VCaP (cell line): ENCODE data around the gene ARNT2.

Experiments
- H3K27ac ChIP-seq: fragments of 450-650 bp; 2 replicates; pipeline ENCODE4 v1.5.1; 2017
- CTCF ChIP-seq: fragments of 450-650 bp; conservative IDR thresholded peaks from 2 replicates; pipeline ENCODE4 v1.5.1; 2017; ENCODE audit warnings: mild to moderate bottlenecking, moderate library complexity

Gene ARNT2

DNA sequence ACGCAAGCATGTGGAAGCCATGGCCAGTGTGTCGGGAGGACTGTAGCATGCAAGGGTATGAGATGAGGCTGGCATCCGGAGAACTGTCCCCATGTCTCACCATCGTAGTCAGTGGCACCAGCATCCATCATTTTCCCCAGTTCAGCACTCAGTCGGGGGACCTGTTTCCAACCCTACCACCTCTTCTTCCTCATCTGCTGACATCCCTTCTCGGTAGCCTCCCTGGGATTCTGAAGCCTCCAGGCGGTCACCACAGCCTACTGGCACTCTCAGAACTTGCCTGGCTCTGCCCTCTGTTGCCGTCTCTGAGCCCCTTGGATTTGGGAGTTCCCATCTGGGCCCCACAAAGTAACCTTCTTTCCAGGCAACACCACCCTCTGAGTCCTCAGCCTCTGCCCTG, 159.9 kb downstream of the ARNT2 start:
- no peak overlapping the region for H3K27ac ChIP-seq
- TF ChIP-seq CTCF, result no peak

DNA sequence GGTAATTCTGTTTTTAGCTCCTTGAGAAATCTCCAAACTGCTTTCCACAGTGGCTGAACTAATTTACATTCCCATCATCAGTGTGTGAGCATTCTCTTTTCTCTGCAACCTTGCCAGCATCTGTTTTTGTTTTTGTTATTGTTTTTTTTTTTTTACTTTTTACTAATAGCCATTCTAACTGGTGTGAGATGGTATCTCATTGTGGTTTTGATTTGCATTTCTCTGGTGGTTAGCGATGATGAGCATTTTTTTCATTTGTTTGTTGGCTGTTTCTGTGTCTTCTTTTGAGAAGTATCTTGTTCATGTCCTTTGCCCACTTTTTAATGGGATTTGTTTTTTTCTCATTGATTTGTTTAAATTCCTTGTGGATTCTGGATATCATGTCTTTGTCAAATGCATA, 161.2 kb downstream of the ARNT2 start:
- H3K27ac ChIP-seq, result no peak overlapping the region
- no peak for TF ChIP-seq CTCF

GRCh38 chr15:80565988-80566387, 161.8 kb downstream of the ARNT2 start:
- no peak overlapping the region for H3K27ac ChIP-seq
- no peak for TF ChIP-seq CTCF

DNA sequence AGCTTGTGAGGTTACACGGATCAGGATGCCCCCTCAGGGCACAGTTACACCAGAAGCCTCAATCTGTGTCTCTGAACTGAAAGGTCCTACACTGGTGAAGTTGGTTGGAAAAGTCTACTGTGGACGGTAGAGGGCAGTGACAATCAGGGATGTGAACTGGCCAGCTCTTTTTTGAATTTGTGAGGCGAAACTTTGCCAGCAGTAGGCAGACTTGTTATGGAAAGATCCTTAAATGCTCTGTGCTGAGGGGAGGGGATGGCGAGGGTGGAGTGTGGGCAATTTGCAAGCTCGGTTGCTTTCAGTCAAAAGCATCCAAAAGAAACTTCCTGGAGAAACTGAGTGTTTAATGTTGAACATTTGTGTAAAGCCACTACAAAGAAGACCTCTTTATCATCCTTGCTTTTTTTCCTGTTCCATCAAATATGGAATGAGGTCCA, 163.6 kb downstream of the ARNT2 start:
- TF ChIP-seq CTCF, result peak; percentile 98
- peak overlapping the region; percentile 9; the same call in 1 of the 2 replicates for H3K27ac ChIP-seq

DNA sequence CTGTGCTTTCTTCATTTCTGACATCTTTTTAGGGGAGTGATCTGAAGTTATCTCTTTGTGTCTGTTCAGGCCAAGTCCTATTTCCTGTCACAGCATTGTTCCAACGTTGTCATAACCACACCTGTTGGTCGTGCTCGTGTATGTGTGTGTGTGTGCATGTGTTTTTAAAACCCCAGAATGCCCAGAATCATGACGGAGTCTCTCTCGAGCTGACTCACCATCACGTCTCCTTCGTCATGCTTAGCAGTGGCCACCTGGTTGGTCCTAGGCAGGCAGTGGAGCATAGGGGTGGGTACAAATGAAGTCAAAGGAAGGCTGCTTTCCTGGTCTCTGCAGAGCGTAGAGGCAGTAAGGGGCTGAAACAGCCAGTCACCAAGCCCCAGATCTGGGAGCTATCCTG, 164.1 kb downstream of the ARNT2 start:
- peak overlapping the region; percentile 9; the same call in 1 of the 2 replicates for H3K27ac ChIP-seq
- no peak for TF ChIP-seq CTCF

DNA sequence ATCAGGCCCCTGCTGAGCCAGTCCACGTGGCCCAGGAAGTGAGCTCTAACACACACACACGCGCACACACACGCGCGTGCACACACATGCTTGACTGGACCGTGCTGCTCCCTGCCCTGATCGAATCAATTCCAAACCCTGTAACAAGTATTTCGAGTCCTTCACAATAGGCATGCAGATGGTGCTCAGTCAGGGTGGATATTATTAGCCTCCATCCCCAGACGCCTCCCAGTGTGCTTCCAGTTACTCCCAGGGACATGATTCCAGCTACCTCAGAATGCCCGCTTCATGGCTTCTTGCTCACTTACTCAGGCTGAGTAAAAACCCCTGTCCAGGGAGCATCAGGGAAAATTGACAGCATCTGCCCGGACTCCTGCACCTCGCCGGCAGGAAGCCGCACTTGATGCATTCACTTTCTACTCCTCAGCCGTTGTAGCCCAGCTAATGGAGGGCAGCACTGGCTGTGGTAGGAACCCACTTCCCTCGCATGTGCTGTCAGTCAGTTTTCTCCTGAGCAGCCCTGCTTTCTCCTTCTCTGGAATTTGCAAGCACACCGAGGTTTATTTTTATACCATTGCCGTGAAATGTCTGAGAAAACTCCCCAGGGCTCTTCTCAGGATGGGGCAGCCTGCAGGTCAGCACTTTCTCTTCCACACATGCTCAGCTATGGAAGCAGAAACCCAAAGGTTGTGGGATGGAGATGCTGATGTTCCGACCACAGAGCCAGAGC, 164.9 kb downstream of the ARNT2 start:
- TF ChIP-seq CTCF, result no peak
- peak overlapping the region; percentile 9; the same call in 1 of the 2 replicates for H3K27ac ChIP-seq

DNA sequence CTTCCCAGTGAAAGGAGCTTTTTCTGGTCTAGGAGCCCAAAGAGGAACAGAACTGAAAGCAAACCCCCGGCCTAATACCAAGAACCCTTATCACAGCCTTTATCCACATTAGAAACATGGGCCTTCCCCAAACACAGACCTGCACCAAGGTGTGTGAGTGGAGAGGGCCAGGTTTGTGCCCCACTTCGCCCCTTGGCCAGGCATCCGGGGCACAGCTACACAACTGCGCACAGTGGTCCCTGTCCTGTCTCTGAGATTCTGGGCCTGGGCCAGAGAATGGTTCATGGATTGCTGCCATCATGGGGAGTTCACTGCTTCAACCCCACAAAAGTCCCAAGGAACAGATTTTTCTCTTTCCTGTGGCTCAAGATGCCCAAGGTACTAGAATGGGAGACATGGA, 165.5 kb downstream of the ARNT2 start:
- H3K27ac ChIP-seq, result no peak overlapping the region; the same call in 1 of the 2 replicates

More for the DNA sequence above, 165.5 kb downstream of the ARNT2 start:
- TF ChIP-seq CTCF, result no peak
